GM19438 (cell line): Measurements from ENCODE around the gene ZFAND6.

Experiments
- ATAC-seq: cut with Tn5 transposase; IDR thresholded peaks from one replicate; pipeline ENCODE4 v1.9.1; 2021; ENCODE audit warnings: low read depth; ENCODE audit not compliant: unreplicated experiment

ZFAND6 gene

GRCh38 chr15:80162059-80162554 lies 102.6 kb downstream of the ZFAND6 start:
- ATAC-seq = no peak

GRCh38 chr15:80163217-80163616 lies 103.7 kb downstream of the ZFAND6 start:
- no peak for ATAC-seq

GRCh38 chr15:80163897-80164296 lies 104.4 kb downstream of the ZFAND6 start:
- no peak for ATAC-seq

- no peak for ATAC-seq
These were observed 108.5 kb downstream of the ZFAND6 start for GRCh38 chr15:80167936-80168335.

- no peak for ATAC-seq
These were observed 108.9 kb downstream of the ZFAND6 start for GRCh38 chr15:80168421-80168820.

GRCh38 chr15:80169768-80170357 lies 110.4 kb downstream of the ZFAND6 start:
- ATAC-seq = no peak

GRCh38 chr15:80170596-80170995 lies 111.1 kb downstream of the ZFAND6 start:
- no peak for ATAC-seq

GRCh38 chr15:80171787-80172186 lies 112.3 kb downstream of the ZFAND6 start:
- no peak for ATAC-seq

GRCh38 chr15:80172401-80172800 lies 112.9 kb downstream of the ZFAND6 start:
- no peak for ATAC-seq

GRCh38 chr15:80173022-80173759 lies 113.7 kb downstream of the ZFAND6 start:
- peak; percentile 83 for ATAC-seq

- no peak for ATAC-seq
These were observed 114.7 kb downstream of the ZFAND6 start for GRCh38 chr15:80174017-80174746.

- ATAC-seq = no peak
These were observed 116.0 kb downstream of the ZFAND6 start for GRCh38 chr15:80175436-80175835.

- ATAC-seq = no peak
These were observed 117.0 kb downstream of the ZFAND6 start for GRCh38 chr15:80176443-80176842.

- no peak for ATAC-seq
These were observed 117.7 kb downstream of the ZFAND6 start for GRCh38 chr15:80177156-80177555.

GRCh38 chr15:80179025-80179759 lies 119.7 kb downstream of the ZFAND6 start:
- ATAC-seq = no peak

GRCh38 chr15:80179935-80180334 lies 120.5 kb downstream of the ZFAND6 start:
- ATAC-seq = no peak

GRCh38 chr15:80180468-80180867 lies 121.0 kb downstream of the ZFAND6 start:
- no peak for ATAC-seq

- ATAC-seq = no peak
These were observed 121.5 kb downstream of the ZFAND6 start for GRCh38 chr15:80180986-80181385.

GRCh38 chr15:80182611-80183261 lies 123.3 kb downstream of the ZFAND6 start:
- no peak for ATAC-seq

GRCh38 chr15:80183306-80183705 lies 123.8 kb downstream of the ZFAND6 start:
- no peak for ATAC-seq
